GOT3 (cell line): ENCODE measurements around the gene EEF1E1.

Experiments used
- DNase-seq: peaks from one replicate; lab custom pipeline; 2025; ENCODE audit warnings: mixed read lengths; lab: John Stamatoyannopoulos, UW

EEF1E1 gene

DNA sequence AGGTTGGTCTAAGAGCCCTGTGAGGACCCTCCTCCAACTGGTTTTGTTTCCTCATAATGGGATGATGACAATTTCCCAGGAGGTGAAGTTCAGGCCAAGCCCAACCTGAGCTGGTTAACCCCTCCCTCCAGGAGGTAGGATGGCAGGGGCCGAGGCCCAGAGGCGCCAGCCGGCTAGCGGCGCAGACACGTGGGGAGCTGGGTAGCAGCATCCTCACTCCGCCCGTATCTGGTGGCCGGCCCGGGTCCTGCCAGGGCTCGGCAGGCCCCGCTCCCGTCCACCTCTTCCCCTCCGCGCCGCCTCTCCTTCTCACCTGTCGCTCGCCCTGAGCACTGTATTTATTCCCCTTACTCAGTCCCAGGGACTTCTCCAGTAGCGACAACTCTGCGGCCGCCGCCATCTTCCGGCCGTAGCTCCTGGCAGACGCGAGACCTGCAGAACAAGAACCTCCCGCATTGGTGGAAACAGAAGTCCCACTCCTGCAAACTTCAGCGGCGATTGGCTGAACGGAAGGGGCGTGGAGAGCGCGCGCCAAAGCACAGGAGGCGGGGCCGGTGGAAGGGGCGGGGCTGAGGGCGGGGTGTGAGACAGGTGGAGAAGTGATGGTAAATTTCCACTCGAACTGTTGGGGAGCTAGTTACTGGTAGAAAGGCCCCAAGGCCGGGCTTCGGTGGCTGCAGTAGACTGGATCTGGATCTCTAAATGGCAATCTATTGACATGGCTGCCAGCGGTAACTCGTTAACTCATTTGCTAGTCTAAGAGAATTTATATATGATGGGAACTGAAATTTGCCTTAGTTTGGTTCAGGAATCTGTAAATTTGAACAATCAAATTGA is at the start of gene EEF1E1:
Gene EEF1E1, minus strand, starts transcription at position 427 of the 837 bp plus-strand sequence. Its CDS starts 27 bp downstream, at position 400.
- peak; percentile 71 for DNase-seq

DNA sequence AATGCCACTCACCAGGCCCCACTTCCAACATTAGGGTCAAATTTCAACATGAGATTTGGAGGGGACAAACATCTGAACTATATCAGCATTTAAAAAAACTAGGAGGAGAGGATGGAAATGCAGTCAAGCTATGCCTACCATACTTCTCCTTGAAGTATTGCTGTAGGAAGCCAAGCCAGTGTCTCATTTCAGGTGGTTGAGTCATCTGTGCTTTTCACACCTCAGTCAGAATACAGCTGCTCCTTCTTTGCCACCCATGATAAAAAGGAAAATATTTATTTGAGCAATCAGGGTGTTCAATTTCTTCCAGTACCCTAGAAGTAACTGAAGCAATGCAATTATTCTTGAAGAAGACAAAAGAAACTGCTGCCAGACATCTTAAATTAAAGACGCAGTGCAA is 47.0 kb upstream of the EEF1E1 start:
- DNase-seq = no peak

DNA sequence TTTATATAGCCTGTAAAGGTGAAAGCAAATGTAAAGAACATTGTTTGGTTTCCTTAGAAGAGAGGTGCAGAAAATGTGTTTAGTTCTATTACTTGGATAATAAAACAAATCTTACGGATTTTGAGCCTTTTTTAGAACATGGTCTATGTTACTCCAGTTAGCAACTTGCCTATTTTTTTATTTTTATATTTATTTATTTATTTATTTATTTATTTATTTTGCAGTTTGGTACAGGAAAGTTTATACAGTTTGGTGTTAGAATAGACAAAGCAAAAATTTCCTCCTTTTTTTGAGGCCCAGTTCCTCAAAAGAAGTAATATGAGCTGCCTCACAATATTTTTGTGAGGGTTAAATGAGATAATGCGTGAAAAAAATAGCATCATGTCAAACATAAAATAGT is 41.6 kb upstream of the EEF1E1 start:
- no peak for DNase-seq

DNA sequence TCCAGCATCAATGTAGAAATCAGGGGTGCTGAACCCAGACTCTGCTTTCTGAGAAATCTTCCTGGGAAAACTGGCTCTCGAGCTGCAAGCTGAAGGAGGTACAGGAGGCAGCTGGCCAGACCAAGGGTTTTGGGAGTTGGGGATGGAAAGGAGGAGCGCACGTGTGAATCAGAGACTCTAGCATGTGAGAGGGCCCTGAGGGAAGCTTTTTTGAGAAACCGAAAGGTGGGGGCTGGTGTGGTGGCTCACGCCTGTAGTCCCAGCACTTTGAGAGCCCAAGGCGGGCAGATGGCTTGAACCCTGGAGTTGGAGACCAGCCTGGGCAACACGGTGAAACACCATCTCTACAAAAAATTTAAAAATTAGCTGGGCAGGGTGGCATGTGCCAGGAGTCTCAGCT is 37.1 kb upstream of the EEF1E1 start:
- no peak for DNase-seq

DNA sequence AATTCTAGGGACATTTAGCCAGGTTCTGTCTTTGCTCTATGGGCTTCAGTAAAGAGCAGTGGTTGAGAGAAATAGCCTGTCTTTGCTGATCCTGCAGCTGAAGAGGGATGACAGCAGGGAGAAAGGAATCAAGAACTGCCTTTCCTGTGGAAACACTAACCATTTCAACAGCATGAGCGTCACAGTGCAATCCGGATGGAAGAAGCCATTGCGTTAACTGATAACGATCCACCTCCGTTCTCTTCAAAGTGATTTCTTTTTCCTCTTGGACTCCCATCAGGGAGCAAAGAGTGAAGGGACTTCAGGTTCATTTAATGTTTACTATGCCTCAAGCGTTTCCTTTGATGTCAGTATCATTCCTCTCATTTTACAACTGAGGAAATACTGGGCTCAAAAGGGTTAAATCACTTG is 35.2 kb upstream of the EEF1E1 start:
- DNase-seq = no peak

DNA sequence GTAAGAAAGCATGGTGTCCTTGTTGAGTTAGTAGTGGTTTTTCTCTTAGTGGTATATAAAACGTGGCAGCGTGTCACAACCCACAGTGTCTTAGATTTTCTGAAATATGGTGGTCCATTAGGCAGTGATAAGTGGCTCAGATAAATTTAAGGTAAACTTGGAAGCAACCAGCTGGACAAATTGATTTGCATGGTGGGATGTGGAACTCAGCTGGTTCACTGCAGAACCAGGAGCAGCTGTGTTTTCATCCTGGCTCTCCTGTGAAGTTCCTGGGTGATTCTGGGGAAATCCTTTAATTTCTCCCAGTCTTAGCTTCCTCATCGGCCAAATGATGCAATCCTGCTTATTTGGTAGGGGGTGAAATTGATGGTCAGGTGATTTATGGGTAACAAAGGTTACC is 32.9 kb upstream of the EEF1E1 start:
- no peak for DNase-seq

DNA sequence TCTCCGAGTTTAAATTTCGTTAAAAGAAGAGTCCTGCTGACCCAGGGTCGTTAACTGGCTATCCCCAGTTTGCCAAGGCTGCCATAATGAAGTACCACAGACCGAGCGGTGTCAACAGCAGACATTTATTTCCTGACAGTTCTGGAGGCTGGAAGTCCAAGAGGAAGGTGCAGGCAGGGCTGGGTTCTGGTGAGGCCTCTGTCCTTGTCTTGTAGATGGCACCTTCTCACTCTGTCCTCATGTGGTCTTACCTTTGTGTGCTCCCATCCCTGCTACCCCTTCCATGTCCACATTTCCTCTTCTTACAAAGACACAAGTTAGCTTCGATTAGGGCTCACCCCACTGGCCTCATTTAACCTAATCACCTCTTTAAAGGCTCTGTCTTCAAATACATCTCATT is 29.8 kb upstream of the EEF1E1 start:
- DNase-seq = no peak

DNA sequence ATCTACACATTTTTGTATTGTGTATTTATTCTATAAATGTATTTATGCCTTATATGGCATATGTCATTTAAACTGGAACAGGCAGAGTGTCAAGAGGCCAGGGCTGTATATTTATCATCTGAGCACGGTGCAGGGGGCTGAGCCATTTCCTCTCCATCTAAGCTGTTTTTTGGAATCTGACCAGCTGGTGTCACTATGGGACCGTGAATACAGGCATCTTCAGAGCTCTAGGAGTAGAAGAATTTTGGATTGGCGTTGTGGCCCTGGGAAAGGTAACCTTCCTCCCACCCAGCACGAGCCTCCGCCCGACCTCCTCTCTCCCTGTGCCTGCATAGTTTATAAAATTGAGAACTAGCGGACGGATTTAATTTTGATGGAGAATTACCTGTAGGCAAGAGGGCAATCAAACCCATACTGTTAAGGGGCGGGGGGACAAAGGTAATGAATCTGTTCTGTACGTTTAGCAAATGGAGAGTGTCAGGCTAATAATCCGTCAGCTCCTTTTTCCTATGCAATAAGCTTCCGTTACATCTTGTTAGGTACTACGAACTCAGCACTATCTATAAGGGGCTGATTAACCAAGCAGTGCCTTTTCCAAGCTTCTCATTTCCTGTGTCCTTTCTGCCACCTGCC is 29.0 kb upstream of the EEF1E1 start:
- no peak for DNase-seq

DNA sequence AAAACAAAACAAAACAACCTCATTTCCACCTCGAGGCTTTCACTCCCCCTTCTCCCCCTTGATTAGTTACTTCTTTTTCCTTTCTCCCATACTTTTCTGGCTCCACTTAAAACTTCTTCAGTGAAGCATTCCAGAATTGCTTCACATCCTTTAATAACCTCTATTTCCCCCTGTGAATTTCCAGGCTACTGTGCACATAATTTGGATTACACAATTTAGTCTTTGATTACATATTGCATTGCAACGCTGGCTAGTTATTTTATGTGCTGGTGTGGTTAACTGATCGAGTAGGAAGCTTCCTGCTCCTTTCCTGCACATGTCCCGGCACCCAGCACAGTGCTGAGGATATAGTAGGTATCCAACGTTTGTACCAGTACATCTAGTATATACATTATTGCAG is 28.1 kb upstream of the EEF1E1 start:
- DNase-seq = no peak

DNA sequence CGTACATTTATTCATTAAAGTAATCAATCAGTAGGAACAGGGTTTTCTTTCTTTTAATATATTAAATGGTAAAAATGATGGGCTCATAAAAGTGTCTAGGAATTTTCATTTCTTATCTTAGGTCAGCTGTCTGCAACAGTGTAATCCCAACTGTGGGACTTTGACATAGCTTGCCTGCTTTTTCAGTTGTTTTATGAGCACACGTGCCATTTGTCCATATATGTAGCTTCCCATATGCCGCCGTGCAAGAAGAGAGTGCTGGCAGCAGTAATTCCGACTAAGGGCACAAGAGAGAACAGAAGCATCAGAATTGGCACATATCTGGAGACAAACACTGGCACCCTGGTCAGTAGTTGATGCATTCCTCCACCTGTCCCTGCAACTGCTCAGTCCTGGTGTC is 20.9 kb upstream of the EEF1E1 start:
- no peak for DNase-seq

DNA sequence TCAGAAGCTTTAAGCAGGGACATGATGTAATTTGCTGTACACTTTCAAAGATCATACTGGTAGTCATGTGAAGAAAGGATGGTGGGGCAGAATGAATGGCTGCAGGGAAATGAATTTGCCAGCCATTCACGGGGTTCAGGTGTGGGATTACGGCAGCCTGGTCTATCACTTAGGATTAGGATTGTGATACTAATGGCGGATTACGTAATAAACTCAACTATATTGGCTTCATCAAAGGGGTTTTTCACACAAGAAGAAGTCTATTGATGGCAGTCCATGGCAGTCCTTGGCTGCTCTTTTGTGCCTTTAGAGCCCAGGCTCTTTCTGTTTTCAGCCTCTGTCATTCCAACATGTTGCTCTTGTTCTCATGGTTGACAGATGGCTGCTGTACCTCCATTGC is 12.6 kb upstream of the EEF1E1 start:
- no peak for DNase-seq

DNA sequence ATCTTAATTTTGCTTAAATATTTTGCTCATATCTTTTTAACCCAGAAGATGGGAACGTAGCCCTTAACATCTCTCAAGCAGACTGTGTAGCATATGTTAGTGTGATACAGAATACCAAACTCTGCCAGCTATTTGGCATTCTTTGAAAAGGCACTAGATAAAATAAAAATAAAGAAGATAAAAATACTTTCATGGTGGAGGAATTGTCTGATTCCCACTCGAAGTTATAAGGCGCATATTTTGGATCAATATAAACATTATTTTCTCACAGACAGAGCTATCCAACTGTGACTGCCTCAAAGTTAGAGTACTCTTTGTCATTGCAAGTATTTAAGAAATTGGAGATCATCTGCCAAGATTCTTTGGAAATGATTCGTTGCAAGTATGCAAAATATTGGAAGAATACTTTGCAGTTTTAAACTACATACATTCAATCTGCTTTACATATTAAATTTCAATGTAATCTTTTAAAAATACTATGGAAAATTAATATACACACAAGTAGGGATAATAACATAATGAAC is 10.8 kb upstream of the EEF1E1 start:
- no peak for DNase-seq

DNA sequence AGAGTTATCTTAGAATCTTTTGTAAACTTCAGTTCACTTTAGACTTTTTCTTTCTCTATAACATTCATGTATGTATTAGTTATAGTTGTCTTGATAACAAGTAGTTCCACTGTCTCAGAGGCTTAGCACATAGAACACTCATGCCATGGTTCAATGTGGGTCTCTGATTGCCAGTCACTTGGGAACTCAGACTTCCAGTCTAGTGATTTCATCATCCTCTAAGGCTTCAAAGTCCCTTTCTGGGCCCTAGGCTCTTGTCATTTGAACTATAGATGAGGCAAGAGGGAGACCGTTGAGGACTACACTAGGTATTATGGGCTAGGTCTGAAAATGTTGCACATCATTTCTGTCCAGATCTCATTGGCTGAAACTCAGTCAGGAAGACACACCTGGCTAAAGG is 8.4 kb upstream of the EEF1E1 start:
- no peak for DNase-seq

DNA sequence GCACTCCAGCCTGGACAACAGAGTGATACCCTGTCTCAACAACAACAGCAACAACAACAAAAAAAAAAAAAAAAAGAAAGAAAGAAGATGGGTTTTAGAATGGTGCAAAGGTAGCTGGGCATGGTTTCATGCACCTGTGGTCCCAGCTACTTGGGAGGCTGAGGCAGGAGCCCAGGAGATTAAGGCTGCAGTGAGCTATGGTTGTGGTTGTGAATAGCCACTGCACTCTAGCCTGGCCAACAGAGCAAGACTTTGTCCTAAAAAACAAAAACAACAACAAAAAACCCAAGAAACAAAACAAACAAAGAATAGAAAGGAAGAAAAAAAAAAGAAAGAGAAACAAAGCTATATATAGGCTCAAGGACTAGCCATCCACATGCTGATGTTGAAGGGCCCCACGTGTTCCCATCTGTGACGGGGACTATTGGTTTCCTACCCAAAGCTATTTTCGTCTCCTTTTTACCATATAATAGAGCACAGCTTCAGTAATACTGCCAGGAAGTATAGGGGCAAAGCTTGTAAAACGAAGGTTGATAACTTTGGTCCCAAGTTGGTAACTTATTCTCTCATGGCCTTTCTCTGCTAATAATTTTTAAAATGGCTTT is 7.9 kb upstream of the EEF1E1 start:
- DNase-seq = no peak

DNA sequence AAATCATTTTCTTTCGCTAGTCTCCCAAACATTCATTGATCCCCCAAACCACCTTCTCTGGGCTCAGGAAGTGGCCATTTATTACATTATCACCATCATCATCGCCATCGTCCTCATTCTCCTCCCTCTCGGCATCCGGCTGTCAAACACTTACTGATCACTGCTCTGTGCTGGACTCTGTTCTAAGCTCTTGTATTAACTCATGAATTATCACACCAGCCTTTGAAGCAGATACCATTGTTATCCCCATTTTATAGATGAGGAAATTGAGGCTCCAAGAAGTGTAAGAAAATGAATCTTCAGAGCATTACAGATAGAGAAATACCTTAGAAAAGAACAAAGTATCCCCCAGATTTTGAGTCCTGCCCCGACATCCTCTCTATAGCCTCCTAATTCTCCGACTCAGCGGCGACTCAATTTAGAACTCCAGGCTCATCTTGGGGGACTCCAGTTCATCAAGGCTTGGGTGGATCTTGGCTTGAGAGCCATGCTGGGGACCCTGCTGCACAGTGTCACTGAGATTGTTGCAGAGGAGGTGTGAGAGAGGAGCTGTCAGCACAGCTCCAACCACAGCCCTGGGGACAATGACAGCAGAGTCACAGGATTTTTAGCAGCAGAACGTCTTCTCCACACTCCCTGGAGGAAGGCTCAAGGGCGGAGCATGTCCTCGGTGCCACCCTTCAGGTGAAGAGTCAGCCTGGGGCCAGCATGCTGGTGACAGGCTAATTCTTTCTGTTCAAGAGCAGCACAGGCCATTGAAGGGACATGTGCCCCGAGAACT is 6.6 kb upstream of the EEF1E1 start:
- no peak for DNase-seq

DNA sequence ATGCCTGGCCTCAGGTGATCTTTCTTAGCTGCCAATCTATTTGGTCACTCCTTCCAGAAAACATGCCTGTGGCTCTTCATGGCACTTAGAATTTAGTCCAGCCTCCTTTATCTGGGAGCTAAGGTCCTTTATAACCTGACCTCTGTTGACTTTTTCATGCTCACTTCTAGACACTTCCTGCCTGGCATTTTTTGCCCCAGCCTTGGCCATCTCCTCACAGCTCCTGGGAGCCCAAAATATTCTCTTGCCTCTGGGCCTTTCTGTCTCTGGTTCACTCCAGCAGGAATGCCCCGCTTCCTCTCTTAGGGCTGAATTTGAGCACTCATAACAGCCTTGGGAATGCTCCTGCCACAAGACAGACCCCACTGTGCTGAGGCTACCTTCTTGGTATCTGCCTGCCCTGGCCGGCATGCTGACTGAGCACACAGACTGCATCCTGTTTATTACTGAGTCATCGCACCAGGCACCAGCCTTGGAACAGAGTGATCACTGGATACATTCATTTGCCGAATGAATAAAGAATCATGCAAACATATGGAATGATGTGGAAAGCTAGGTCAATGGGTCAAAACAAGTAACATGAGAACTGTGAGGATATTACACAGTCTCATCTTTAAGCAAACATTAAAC is 5.8 kb upstream of the EEF1E1 start:
- no peak for DNase-seq

DNA sequence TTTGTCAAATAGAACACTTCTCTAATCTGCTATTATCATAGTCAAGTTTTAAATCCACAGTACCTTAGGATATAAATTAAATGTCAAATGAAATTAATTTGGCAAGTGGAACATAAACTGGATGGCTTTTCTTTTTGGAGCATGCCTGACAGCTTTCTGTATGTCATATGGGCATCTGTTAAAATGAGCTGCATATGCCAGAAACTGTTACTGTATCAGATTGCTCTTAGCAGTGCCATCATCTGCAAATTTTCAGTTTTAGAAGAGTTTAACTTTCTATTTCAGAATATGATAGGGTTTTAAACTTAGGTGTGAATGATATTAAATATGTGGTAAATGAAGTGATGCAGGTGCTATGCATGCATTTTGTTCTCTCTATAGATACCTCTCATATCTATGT is 3.4 kb upstream of the EEF1E1 start:
- no peak for DNase-seq

DNA sequence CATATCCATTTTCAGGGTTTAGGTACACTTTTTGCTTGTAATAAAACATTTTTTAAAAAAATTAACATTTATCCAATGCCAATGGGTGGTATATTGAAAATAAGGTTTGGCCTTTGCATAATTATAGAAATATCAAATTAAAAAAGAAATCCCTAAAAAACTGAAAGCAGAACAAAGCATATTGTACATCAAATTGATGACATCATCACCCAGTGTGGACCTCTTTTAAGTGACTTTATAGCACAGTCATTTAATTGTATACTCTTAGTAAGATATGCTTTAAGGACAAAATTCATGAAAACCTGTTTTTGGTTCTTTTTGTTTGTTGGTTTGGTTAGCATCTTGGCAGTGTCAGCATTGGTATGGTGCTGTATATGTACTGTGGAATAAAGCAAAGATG is 1.4 kb upstream of the EEF1E1 start:
- DNase-seq = no peak

DNA sequence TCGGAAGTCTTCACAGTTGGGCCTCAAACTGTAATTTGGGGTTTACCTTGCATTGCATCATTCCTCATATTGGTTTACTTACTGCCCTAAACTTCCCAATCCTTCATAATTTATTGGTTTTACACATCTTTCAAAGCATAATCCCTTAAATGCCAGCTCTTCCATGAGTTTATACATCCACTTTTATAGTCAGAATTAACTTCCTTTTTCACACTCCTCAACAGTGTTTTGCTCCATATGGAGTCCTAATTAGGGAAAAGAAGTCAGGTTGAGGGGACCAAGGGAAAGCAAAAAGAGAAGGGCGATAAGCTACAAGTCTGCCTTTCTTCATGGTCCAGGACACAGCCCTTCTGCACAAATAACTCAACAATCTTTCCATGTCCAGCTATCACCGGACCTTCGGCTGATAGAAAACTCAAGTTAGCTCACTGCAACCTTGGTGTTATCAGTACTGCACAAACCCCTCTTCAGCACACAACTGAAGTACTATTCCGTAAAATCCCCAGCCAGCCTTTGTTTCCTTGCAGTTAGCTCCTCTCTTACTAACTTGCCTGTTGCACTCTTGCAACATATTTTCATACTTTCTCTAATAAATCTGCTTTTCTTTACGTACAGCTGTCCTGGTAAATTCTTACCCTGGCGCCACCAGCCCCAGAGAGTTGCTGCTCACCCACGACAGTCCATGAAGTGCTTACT is 2.0 kb downstream of the EEF1E1 start:
- DNase-seq = no peak

DNA sequence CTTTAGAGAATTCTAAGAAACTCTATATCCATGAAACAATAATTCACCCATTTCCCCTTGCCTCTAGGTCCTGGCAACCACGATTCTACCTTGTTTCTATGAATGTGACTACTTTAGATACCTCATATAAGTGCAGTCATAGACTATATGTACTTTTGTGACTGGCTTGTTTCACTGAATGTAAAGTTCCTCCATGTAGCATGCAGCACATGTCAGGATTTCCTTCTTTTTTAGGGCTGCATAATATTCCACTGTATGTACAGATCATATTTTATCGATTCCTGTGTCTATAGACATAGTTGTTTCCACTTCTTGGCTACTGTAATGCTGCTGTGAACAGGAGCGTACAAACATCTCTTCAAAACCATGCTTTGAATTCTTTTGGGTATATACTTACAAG is 11.7 kb downstream of the EEF1E1 start:
- no peak for DNase-seq

DNA sequence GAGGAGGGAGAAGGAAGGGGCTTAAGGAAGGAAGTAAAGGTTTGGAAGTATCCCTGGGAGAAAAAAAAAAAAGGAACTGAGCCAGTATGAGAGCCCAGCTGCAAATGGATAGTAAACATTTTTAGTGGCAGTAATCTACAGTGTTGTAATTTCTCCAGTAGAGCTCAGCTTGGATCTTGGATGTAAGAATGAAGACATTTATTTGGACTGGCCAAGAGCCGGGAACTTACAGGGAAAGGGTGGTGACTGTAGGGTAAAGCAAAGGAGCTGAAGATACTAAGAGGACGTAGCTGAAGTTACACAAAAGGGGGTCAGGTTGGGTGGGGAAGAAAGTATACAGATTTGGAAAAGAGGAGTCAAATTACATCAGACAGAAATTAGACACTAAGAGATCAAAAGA is 13.5 kb downstream of the EEF1E1 start:
- no peak for DNase-seq
